ENCODE measurements around the gene OSTF1.

Gene OSTF1

DNA sequence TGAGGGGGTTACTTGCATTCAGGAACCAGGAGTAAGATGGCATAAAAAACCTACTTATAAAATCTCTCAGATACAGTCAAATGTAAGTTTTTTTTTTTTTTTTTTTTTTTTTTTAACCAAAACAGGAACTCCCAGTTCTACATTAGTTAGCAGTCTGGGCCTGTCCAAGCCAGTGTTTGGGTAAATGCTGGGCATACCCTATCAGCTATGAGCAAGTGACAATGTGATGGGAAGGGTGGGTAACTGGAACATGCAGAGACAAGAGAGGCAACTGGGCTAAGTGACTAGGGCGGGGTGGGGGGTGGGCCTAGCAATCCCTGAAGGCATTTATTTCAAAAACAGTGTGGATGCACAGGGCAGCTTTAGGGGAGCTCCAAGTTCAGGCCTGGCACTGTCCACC is 2.7 kb upstream of the OSTF1 start:
- Histone ChIP-seq H3K27me3 (ENCODE audit: control insufficient read depth, insufficient read depth, low read length) (no peaks in the 10 kb centered on the region), H3K36me3 (ENCODE audit: control insufficient read depth, insufficient read depth, low read length) (no peaks in the 10 kb centered on the region), H3K4me3 (ENCODE audit: low read length) (no peak overlapping the region), H3K4me1 (ENCODE audit: control insufficient read depth, insufficient read depth, low read length) (peaks cover 2% of the 10 kb centered on the region; the same call in 1 of the 2 replicates), H3K27ac (ENCODE audit: low read length) (no peak overlapping the region), H3K9me3 (ENCODE audit: control insufficient read depth, insufficient read depth, low read length) (no peaks in the 10 kb centered on the region)
- DNase-seq (ENCODE audit: low read depth, low spot score), result no peak
- WGBS (ENCODE audit: insufficient coverage, insufficient read length), result no CpG with 5 or more reads among the region's 1 CpG

DNA sequence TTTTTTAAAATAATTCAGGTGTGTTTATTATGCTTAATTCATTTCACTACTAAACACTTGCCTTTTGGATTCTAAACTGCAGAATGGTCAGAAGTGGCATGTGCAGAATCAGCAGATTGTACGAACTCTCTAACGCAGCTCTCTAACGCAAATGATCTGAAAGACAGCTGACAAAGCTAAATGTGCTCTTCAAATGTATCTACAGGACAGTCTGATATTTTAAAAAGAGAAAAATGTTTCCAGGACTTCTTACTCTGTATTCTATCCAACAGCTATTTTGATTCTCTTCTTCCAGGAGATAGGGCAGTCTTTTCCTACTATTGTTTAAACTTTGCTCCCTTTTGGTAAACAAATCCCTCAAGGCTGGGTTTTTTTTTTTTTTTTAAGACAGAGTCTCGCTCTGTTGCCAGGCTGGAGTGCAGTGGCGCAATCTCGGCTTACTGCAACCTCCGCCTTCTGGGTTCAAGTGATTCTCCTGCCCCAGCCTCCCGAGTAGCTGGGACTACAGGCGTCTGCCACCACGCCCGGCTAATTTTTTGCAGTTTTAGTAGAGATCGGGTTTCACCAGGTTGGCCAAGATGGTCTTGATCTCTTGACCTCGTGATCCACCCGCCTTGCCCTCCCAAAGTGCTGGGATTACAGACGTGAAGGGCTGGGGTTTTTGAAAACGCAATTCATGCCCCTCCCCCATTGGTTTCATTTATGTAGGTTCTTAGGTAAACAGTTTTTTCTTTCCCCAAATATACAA is 1.6 kb upstream of the OSTF1 start:
- Histone ChIP-seq H3K4me3 (ENCODE audit: low read length) (peak overlapping the region; percentile 71; the same call in 1 of the 2 replicates), H3K9me3 (ENCODE audit: control insufficient read depth, insufficient read depth, low read length) (no peaks in the 10 kb centered on the region), H3K27ac (ENCODE audit: low read length) (no peak overlapping the region), H3K27me3 (ENCODE audit: control insufficient read depth, insufficient read depth, low read length) (no peaks in the 10 kb centered on the region), H3K36me3 (ENCODE audit: control insufficient read depth, insufficient read depth, low read length) (no peaks in the 10 kb centered on the region), H3K4me1 (ENCODE audit: control insufficient read depth, insufficient read depth, low read length) (peaks cover 2% of the 10 kb centered on the region; the same call in 1 of the 2 replicates)
- DNase-seq (ENCODE audit: low read depth, low spot score), result no peak
- WGBS (ENCODE audit: insufficient coverage, insufficient read length), result no CpG with 5 or more reads among the region's 16 CpGs

DNA sequence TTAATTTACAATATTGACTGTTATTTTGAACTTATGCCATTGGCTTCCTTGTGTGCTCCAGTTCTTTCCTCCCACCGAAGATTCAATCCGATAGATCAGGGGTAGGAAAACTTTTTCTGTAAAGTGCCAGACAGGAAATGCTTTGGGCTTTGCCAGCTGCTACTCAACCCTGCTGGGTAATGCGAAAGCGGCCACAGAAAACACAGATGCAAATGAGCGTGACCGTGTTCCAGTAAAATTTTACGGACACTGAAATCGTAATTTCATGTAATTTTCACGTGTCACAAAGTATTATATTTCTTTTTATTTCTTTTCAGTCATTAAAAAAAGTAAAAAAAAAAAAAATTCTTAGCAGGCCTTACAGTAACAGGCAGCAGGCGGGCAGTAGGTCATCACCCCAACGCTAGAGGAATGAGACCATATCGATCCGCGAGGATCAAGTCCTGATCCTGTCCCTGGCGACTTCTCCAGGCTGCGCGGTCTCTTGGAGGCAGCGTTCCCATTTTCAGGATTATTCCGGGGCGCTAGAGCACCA is 958 bp upstream of the OSTF1 start:
- no peak overlapping the region for H3K27ac ChIP-seq (ENCODE audit: low read length)
- no CpG with 5 or more reads among the region's 20 CpGs for WGBS (ENCODE audit: insufficient coverage, insufficient read length)

DNA sequence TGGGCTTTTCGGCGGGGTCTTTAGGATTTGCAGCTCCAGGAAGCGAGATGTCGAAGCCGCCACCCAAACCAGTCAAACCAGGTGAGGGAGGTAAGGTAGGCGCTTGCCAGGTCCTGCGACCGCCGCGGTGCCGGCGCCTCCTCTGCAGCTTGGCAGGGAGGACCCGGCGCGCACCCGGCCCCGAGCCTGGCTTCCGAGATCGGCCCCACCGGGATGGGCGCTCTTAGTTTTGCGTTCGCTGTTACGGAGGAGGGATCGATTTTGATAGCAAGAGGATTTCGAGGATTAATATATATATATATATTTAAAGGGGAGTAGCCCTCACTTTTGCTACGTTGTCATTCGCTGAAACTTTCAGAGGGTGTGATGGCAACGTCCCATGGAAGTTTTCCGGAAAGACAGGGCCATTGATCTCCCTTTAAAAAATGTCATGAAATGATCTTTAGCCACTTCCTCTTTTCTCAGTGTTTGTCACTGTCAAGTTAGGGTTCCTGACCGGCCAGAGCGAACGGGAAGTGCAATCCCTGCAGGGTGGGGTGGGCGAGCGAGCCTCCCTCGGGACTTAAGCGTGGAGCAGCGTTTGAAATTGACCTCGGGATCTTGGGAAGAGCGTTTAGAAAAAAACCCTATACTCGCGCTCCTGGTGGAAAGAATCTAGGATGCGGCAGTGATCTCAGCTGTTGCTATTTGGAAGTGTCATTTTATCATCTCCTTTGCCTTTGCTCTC is 495 bp downstream of the OSTF1 start:
- Histone ChIP-seq H3K27me3 (ENCODE audit: control insufficient read depth, insufficient read depth, low read length) (no peaks in the 10 kb centered on the region), H3K4me1 (ENCODE audit: control insufficient read depth, insufficient read depth, low read length) (peaks cover 2% of the 10 kb centered on the region; the same call in 1 of the 2 replicates), H3K27ac (ENCODE audit: low read length) (no peak overlapping the region), H3K4me3 (ENCODE audit: low read length) (peak overlapping the region; percentile 71; the same call in 1 of the 2 replicates), H3K9me3 (ENCODE audit: control insufficient read depth, insufficient read depth, low read length) (no peaks in the 10 kb centered on the region), H3K36me3 (ENCODE audit: control insufficient read depth, insufficient read depth, low read length) (no peaks in the 10 kb centered on the region)
- WGBS (ENCODE audit: insufficient coverage, insufficient read length), result no CpG with 5 or more reads among the region's 43 CpGs
- no peak for DNase-seq (ENCODE audit: low read depth, low spot score)

More for the DNA sequence above, 958 bp upstream of the OSTF1 start:
- H3K9me3 ChIP-seq (ENCODE audit: control insufficient read depth, insufficient read depth, low read length), result no peaks in the 10 kb centered on the region
- no peaks in the 10 kb centered on the region for H3K36me3 ChIP-seq (ENCODE audit: control insufficient read depth, insufficient read depth, low read length)
- no peaks in the 10 kb centered on the region for H3K27me3 ChIP-seq (ENCODE audit: control insufficient read depth, insufficient read depth, low read length)
- no peak for DNase-seq (ENCODE audit: low read depth, low spot score)
- peaks cover 2% of the 10 kb centered on the region; the same call in 1 of the 2 replicates for H3K4me1 ChIP-seq (ENCODE audit: control insufficient read depth, insufficient read depth, low read length)
- H3K4me3 ChIP-seq (ENCODE audit: low read length), result peak overlapping the region; percentile 71; the same call in 1 of the 2 replicates

DNA sequence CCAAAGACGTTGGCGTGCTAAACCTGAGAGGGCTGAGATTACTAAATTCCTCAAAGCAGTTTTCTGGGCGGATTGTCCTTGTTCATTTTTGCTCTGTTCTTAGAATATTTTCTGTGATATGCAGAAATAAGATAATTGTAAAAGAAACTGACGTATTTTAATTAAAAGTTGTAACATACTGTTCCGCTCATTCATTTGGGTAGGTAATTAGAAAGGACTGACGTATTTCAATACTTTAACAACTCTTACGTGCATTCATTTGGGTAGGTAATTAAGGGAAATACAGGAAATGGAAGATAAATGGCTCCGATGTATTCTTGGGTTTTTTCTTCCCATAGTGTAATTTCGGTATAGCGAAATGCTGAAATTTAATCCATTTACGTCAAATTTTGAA is 1.1 kb downstream of the OSTF1 start:
- H3K27ac ChIP-seq (ENCODE audit: low read length), result no peak overlapping the region
- WGBS (ENCODE audit: insufficient coverage, insufficient read length), result no CpG with 5 or more reads among the region's 11 CpGs

DNA sequence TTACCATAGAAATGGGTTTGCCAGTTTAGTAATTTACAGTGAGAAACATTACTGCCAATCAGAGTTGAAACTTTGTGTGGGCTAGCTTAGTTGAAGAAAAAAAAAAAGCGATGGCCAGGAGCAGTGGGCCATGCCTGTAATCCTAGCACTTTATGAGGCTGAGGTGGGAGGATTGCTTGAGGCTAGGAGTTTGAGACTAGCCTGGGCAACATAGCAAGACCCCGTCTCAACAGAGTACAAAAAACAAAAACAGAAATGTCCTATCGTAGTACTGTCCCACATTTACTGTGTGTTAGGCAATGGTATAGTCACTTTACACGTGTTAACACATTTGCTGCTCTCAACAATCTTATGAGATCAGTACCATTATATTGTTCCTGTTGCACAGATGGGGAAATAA is 2.3 kb downstream of the OSTF1 start:
- no peaks in the 10 kb centered on the region for H3K9me3 ChIP-seq (ENCODE audit: control insufficient read depth, insufficient read depth, low read length)
- no peaks in the 10 kb centered on the region for H3K27me3 ChIP-seq (ENCODE audit: control insufficient read depth, insufficient read depth, low read length)
- no peak for DNase-seq (ENCODE audit: low read depth, low spot score)
- no peak overlapping the region for H3K27ac ChIP-seq (ENCODE audit: low read length)
- H3K4me1 ChIP-seq (ENCODE audit: control insufficient read depth, insufficient read depth, low read length), result no peaks in the 10 kb centered on the region; the same call in 1 of the 2 replicates
- WGBS (ENCODE audit: insufficient coverage, insufficient read length), result no CpG with 5 or more reads among the region's 4 CpGs
- no peak overlapping the region for H3K4me3 ChIP-seq (ENCODE audit: low read length)
- no peaks in the 10 kb centered on the region for H3K36me3 ChIP-seq (ENCODE audit: control insufficient read depth, insufficient read depth, low read length)

More for the DNA sequence above, 1.1 kb downstream of the OSTF1 start:
- DNase-seq (ENCODE audit: low read depth, low spot score), result no peak
- Histone ChIP-seq H3K4me3 (ENCODE audit: low read length) (peak overlapping the region; percentile 71; the same call in 1 of the 2 replicates), H3K36me3 (ENCODE audit: control insufficient read depth, insufficient read depth, low read length) (no peaks in the 10 kb centered on the region), H3K9me3 (ENCODE audit: control insufficient read depth, insufficient read depth, low read length) (no peaks in the 10 kb centered on the region), H3K27me3 (ENCODE audit: control insufficient read depth, insufficient read depth, low read length) (no peaks in the 10 kb centered on the region), H3K4me1 (ENCODE audit: control insufficient read depth, insufficient read depth, low read length) (no peaks in the 10 kb centered on the region; the same call in 1 of the 2 replicates)

DNA sequence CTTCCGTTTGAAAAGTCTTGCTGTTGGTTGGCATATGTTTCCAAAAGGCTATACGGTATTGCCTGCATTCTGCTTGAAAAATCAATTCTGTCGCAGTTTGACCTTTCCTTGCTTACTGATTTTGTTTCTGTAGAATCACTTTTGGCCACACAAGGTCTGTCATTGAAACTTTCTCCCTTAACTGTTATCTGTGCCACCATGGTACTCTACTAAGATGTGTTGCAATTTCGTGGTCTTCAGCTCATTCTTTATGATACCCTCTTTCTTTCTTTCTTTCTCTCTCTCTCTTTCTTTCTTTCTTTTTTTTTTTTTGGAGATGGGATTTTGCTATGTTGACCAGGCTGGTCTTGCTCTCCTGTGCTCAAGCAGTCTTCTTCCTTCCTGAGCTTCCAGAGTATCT is 4.5 kb downstream of the OSTF1 start:
- Histone ChIP-seq H3K9me3 (ENCODE audit: control insufficient read depth, insufficient read depth, low read length) (no peaks in the 10 kb centered on the region), H3K36me3 (ENCODE audit: control insufficient read depth, insufficient read depth, low read length) (no peaks in the 10 kb centered on the region), H3K27me3 (ENCODE audit: control insufficient read depth, insufficient read depth, low read length) (no peaks in the 10 kb centered on the region), H3K4me1 (ENCODE audit: control insufficient read depth, insufficient read depth, low read length) (no peaks in the 10 kb centered on the region), H3K27ac (ENCODE audit: low read length) (no peak overlapping the region), H3K4me3 (ENCODE audit: low read length) (no peak overlapping the region)
- WGBS (ENCODE audit: insufficient coverage, insufficient read length), result no CpG with 5 or more reads among the region's 4 CpGs
- no peak for DNase-seq (ENCODE audit: low read depth, low spot score)

DNA sequence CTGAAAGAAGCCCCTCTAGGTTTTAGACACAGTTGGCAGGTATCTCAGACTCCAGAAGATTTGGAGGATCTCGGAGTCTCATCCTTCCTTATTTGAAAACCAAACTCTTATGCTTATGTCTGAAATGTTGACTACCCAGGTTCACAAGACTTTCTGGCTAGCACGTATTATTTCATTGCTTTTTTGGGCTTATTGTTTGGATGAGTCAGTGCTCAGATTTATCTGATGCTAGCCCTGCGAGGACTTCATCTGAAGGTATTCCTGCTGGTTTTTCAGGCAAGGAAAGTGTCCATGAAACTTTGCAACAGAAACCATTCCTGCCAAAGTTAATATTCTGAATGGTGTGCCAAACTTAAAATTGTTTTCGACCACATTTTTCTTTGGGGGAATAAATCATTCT is 8.5 kb downstream of the OSTF1 start:
- H3K4me3 ChIP-seq (ENCODE audit: low read length), result no peak overlapping the region
- no peaks in the 10 kb centered on the region for H3K4me1 ChIP-seq (ENCODE audit: control insufficient read depth, insufficient read depth, low read length)
- WGBS (ENCODE audit: insufficient coverage, insufficient read length), result no CpG with 5 or more reads among the region's 4 CpGs
- H3K27me3 ChIP-seq (ENCODE audit: control insufficient read depth, insufficient read depth, low read length), result no peaks in the 10 kb centered on the region
- no peaks in the 10 kb centered on the region for H3K36me3 ChIP-seq (ENCODE audit: control insufficient read depth, insufficient read depth, low read length)
- H3K27ac ChIP-seq (ENCODE audit: low read length), result no peak overlapping the region
- no peaks in the 10 kb centered on the region for H3K9me3 ChIP-seq (ENCODE audit: control insufficient read depth, insufficient read depth, low read length)
- no peak for DNase-seq (ENCODE audit: low read depth, low spot score)

DNA sequence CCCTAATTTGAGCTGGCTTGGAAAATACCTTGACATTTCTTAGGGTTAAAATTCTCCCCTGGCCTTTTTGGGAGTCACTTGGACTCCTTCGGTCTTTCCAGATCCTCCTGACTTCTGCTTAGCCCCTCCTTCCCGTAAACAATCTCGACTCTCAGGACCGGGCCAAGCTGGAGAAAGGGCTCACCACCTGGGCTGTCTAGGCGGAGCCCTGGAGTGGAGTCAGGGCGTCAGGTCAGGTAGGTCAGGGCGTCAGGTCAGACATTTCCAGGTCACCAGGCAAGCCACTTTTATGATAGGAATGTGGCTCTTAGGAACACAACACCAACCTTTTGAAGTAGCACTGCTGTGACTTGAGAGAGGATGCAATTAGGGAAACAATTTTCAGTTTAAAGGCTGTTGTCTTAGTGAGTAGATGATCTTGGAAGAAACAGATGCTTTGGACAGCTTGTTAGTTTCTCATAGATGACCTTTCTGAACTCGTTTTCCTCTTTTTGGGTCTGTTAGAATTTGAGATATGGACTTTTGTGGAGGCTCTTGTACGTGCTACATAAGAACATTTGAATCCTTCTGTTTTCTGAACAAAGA is 12.8 kb downstream of the OSTF1 start:
- H3K27ac ChIP-seq (ENCODE audit: low read length), result no peak overlapping the region
- DNase-seq (ENCODE audit: low read depth, low spot score), result no peak
- no peak overlapping the region for H3K4me3 ChIP-seq (ENCODE audit: low read length)
- H3K27me3 ChIP-seq (ENCODE audit: control insufficient read depth, insufficient read depth, low read length), result no peaks in the 10 kb centered on the region
- WGBS (ENCODE audit: insufficient coverage, insufficient read length), result no CpG with 5 or more reads among the region's 9 CpGs
- no peaks in the 10 kb centered on the region for H3K4me1 ChIP-seq (ENCODE audit: control insufficient read depth, insufficient read depth, low read length)
- no peaks in the 10 kb centered on the region for H3K36me3 ChIP-seq (ENCODE audit: control insufficient read depth, insufficient read depth, low read length)
- H3K9me3 ChIP-seq (ENCODE audit: control insufficient read depth, insufficient read depth, low read length), result no peaks in the 10 kb centered on the region

DNA sequence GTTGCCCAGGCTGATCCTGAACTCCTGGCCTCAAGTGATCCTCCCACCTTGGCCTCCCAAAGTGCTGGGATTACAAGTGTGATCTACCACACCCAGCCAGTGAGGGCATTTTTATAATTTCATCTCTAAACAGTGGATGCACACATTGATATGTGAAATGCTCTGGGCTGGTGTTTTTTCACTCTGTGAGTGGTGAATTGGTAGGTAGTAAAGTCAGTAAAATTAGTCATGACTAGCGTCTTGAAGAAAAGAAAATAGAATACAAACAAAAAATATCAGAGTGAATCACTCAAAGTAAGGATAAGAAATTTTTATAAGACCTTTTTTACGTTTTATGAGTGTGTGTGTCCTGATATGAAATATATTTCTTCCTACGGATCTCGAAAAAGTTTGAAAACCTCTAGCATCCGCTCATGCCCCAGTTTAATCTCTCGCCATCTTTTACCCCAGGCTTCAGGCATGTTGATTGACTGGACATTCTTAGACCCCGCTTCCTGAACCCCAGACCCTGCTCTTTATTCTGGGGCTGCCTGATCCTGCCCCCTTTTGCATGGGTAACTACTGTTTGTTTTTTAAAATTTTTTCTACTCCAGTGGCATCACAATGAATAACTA is 14.0 kb downstream of the OSTF1 start:
- WGBS (ENCODE audit: insufficient coverage, insufficient read length), result no CpG with 5 or more reads among the region's 7 CpGs
- H3K27me3 ChIP-seq (ENCODE audit: control insufficient read depth, insufficient read depth, low read length), result no peaks in the 10 kb centered on the region
- H3K4me3 ChIP-seq (ENCODE audit: low read length), result no peak overlapping the region
- H3K36me3 ChIP-seq (ENCODE audit: control insufficient read depth, insufficient read depth, low read length), result no peaks in the 10 kb centered on the region
- no peak for DNase-seq (ENCODE audit: low read depth, low spot score)
- H3K9me3 ChIP-seq (ENCODE audit: control insufficient read depth, insufficient read depth, low read length), result no peaks in the 10 kb centered on the region
- no peaks in the 10 kb centered on the region for H3K4me1 ChIP-seq (ENCODE audit: control insufficient read depth, insufficient read depth, low read length)
- H3K27ac ChIP-seq (ENCODE audit: low read length), result no peak overlapping the region

Data from iPS DF 6.9 (cell line).